ENCODE data around the gene SYNJ1. TPM values are rescaled to one million over a fixed set of nuclear protein-coding genes. Genes with fewer than 3 reads are reported as not detected.

Gene SYNJ1
- total and polyA plus RNA-seq, 9 of the 15 experiments (the other 6 are each of a cell fraction or from before 2014, with no cell fraction given): 2.4 to 10.6 (median 5.6) TPM

DNA sequence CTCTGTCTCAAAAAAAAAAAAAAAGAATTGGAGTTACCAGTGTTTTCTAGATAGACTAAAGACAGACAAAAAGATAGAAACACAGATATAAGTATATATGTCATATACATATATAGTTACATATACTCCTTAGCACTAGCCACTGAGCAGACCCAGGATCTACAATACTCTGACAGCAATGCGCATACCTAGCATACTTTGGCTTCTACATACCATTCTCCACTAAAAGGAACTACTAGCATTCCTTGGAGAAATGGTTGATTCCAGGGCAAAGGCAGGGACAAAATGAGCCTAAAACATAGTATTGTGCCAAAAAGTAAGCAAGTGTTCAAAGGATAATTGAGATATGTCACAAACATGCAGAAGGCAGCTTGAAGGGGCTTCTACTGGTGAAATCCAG lies 22.7 kb downstream of the SYNJ1 start (continued):
- TF ChIP-seq, protein P1, sequence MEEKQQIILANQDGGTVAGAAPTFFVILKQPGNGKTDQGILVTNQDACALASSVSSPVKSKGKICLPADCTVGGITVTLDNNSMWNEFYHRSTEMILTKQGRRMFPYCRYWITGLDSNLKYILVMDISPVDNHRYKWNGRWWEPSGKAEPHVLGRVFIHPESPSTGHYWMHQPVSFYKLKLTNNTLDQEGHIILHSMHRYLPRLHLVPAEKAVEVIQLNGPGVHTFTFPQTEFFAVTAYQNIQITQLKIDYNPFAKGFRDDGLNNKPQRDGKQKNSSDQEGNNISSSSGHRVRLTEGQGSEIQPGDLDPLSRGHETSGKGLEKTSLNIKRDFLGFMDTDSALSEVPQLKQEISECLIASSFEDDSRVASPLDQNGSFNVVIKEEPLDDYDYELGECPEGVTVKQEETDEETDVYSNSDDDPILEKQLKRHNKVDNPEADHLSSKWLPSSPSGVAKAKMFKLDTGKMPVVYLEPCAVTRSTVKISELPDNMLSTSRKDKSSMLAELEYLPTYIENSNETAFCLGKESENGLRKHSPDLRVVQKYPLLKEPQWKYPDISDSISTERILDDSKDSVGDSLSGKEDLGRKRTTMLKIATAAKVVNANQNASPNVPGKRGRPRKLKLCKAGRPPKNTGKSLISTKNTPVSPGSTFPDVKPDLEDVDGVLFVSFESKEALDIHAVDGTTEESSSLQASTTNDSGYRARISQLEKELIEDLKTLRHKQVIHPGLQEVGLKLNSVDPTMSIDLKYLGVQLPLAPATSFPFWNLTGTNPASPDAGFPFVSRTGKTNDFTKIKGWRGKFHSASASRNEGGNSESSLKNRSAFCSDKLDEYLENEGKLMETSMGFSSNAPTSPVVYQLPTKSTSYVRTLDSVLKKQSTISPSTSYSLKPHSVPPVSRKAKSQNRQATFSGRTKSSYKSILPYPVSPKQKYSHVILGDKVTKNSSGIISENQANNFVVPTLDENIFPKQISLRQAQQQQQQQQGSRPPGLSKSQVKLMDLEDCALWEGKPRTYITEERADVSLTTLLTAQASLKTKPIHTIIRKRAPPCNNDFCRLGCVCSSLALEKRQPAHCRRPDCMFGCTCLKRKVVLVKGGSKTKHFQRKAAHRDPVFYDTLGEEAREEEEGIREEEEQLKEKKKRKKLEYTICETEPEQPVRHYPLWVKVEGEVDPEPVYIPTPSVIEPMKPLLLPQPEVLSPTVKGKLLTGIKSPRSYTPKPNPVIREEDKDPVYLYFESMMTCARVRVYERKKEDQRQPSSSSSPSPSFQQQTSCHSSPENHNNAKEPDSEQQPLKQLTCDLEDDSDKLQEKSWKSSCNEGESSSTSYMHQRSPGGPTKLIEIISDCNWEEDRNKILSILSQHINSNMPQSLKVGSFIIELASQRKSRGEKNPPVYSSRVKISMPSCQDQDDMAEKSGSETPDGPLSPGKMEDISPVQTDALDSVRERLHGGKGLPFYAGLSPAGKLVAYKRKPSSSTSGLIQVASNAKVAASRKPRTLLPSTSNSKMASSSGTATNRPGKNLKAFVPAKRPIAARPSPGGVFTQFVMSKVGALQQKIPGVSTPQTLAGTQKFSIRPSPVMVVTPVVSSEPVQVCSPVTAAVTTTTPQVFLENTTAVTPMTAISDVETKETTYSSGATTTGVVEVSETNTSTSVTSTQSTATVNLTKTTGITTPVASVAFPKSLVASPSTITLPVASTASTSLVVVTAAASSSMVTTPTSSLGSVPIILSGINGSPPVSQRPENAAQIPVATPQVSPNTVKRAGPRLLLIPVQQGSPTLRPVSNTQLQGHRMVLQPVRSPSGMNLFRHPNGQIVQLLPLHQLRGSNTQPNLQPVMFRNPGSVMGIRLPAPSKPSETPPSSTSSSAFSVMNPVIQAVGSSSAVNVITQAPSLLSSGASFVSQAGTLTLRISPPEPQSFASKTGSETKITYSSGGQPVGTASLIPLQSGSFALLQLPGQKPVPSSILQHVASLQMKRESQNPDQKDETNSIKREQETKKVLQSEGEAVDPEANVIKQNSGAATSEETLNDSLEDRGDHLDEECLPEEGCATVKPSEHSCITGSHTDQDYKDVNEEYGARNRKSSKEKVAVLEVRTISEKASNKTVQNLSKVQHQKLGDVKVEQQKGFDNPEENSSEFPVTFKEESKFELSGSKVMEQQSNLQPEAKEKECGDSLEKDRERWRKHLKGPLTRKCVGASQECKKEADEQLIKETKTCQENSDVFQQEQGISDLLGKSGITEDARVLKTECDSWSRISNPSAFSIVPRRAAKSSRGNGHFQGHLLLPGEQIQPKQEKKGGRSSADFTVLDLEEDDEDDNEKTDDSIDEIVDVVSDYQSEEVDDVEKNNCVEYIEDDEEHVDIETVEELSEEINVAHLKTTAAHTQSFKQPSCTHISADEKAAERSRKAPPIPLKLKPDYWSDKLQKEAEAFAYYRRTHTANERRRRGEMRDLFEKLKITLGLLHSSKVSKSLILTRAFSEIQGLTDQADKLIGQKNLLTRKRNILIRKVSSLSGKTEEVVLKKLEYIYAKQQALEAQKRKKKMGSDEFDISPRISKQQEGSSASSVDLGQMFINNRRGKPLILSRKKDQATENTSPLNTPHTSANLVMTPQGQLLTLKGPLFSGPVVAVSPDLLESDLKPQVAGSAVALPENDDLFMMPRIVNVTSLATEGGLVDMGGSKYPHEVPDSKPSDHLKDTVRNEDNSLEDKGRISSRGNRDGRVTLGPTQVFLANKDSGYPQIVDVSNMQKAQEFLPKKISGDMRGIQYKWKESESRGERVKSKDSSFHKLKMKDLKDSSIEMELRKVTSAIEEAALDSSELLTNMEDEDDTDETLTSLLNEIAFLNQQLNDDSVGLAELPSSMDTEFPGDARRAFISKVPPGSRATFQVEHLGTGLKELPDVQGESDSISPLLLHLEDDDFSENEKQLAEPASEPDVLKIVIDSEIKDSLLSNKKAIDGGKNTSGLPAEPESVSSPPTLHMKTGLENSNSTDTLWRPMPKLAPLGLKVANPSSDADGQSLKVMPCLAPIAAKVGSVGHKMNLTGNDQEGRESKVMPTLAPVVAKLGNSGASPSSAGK (IDR thresholded peaks at IDR 0.05): no peak
- no peak for TF ChIP-seq CBX5 (IDR thresholded peaks at IDR 0.05; ENCODE audit: borderline replicate concordance, low read depth)
- no peak for TF ChIP-seq POU5F1 (IDR thresholded peaks at IDR 0.05; ENCODE audit: borderline replicate concordance, low read depth, low read length, partially characterized antibody)
- TF ChIP-seq ZNF77 (CRISPR knock-in tag; IDR thresholded peaks at IDR 0.05): no peak
- TF ChIP-seq, protein P2, sequence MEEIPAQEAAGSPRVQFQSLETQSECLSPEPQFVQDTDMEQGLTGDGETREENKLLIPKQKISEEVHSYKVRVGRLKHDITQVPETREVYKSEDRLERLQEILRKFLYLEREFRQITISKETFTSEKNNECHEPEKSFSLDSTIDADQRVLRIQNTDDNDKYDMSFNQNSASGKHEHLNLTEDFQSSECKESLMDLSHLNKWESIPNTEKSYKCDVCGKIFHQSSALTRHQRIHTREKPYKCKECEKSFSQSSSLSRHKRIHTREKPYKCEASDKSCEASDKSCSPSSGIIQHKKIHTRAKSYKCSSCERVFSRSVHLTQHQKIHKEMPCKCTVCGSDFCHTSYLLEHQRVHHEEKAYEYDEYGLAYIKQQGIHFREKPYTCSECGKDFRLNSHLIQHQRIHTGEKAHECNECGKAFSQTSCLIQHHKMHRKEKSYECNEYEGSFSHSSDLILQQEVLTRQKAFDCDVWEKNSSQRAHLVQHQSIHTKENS (CRISPR knock-in tag; IDR thresholded peaks at IDR 0.05): no peak
- no peak for TF ChIP-seq ATF6 (CRISPR knock-in tag; IDR thresholded peaks at IDR 0.05)
- no peak for TF ChIP-seq ARID4B (CRISPR knock-in tag; IDR thresholded peaks at IDR 0.05)
- no peak for TF ChIP-seq LEF1 (IDR thresholded peaks at IDR 0.05)
- no peak for TF ChIP-seq PHB (CRISPR knock-in tag; IDR thresholded peaks at IDR 0.05)

Data from K562 (cell line).